ENCODE data around the gene DBF4B. TPM values are rescaled to one million over a fixed set of nuclear protein-coding genes. Genes with fewer than 3 reads are reported as not detected.

The DBF4B gene
- total and polyA plus RNA-seq, 12 donors: 1.9 to 10.5 (median 4.7) TPM

- DNase-seq: peak; percentile 84 to 94 (median 91)
- Histone ChIP-seq H3K27me3 (peaks cover 10% of the 10 kb centered on the region), H3K27ac (peak overlapping the region in 2 of 5 donors; percentile 55 to 69), H3K4me1 (replicated peaks in 1 of 2) (peaks cover 11 to 14% of the 10 kb centered on the region in 2 donors), H3K9me3 (replicated peaks in 1 of 3) (no peaks in the 10 kb centered on the region), H3K4me3 (peak overlapping the region in 2 of 4 donors; percentile 20 to 53), H3K36me3 (replicated peaks in 1 of 2) (no peaks in the 10 kb centered on the region)
- intact Hi-C loops (cut with DNase I): loop anchor here in 1 of 2 donors (2.0 to 10.0 kb wide), 3 partner anchors 90 to 360 kb away; partner anchors contain the start of genes ACBD4 and PLCD3
- TF ChIP-seq CTCF (IDR thresholded peaks at IDR 0.05) (peak; percentile 95 to 99 (median 99)), POLR2A (IDR thresholded peaks at IDR 0.05) (no peak)
- WGBS, 4 donors: 12 to 35% (median 20%) methylated on average over 7 to 42 of the region's 42 CpGs
Observed at GRCh38 chr17:44774271-44775135, 66.0 kb downstream of the DBF4B start.

- intact Hi-C loops (cut with DNase I): loop anchor here in 1 of 2 donors (2.0 to 10.0 kb wide), 3 partner anchors 90 to 360 kb away; partner anchors contain the start of genes ACBD4 and PLCD3
- Histone ChIP-seq H3K27ac (peak overlapping the region in 2 of 5 donors; percentile 55 to 69), H3K36me3 (replicated peaks in 1 of 2) (no peaks in the 10 kb centered on the region), H3K4me1 (replicated peaks in 1 of 2) (peaks cover 11 to 15% of the 10 kb centered on the region in 2 donors), H3K27me3 (peaks cover 15% of the 10 kb centered on the region), H3K4me3 (peak overlapping the region in 2 of 4 donors; percentile 20 to 53), H3K9me3 (replicated peaks in 1 of 3) (no peaks in the 10 kb centered on the region)
- DNase-seq: peak; percentile 97 to 99 (median 98)
- 0 to 15% (median 0%) methylated on average over 8 to 50 of the region's 50 CpGs for WGBS, 4 donors
- TF ChIP-seq CTCF (IDR thresholded peaks at IDR 0.05) (peak in 1 of 6 experiments; percentile 45), POLR2A (IDR thresholded peaks at IDR 0.05) (peak in 1 of 2 donors; percentile 29)
Observed at GRCh38 chr17:44775136-44775837, 66.8 kb downstream of the DBF4B start.

- no peaks in the 10 kb centered on the region for H3K36me3 ChIP-seq (replicated peaks in 1 of 2)
- H3K4me3 ChIP-seq: peak overlapping the region in 1 of 4 donors; percentile 53
- peaks cover 15% of the 10 kb centered on the region for H3K27me3 ChIP-seq
- WGBS, 4 donors: 9 to 28% (median 11%) methylated on average over 13 to 43 of the region's 43 CpGs
- intact Hi-C loops (cut with DNase I): loop anchor here in 1 of 2 donors (2.0 to 10.0 kb wide), 3 partner anchors 89 to 359 kb away; partner anchors contain the start of genes ACBD4 and PLCD3
- H3K9me3 ChIP-seq (replicated peaks in 1 of 3): no peaks in the 10 kb centered on the region
- peaks cover 11 to 15% of the 10 kb centered on the region in 2 donors for H3K4me1 ChIP-seq (replicated peaks in 1 of 2)
- TF ChIP-seq POLR2A (IDR thresholded peaks at IDR 0.05) (no peak), CTCF (IDR thresholded peaks at IDR 0.05) (no peak)
- H3K27ac ChIP-seq: no peak overlapping the region
- no peak for DNase-seq
Observed at GRCh38 chr17:44775838-44776621, 67.6 kb downstream of the DBF4B start.
